Prostate gland (tissue), 2 donors: ENCODE measurements around the gene RAD51B.

Experiments used
- CTCF ChIP-seq, 4 experiments: fragments of 200-600 bp in 2 of 4; fragments of 450-650 bp in 2 of 4; sonication (generic) in 2 of 4; IDR thresholded peaks; 1 replicate in 3 of 4; 2 replicates in 1 of 4; pipeline ENCODE4 v1.5.1; 2016 to 2019; ENCODE audit warnings: antibody characterized with exemption in 4 of 4, mild to moderate bottlenecking in 2 of 4, moderate library complexity in 2 of 4
- POLR2AphosphoS5 ChIP-seq: sonication (generic); formaldehyde crosslinking; IDR thresholded peaks from one replicate; pipeline ENCODE4 v1.6.1; 2017; ENCODE audit warnings: antibody characterized with exemption

GRCh38 chr14:68051146-68051545 is 231.6 kb downstream of the RAD51B start:
- TF ChIP-seq CTCF (IDR thresholded peaks at IDR 0.05) (no peak), POLR2AphosphoS5 (no peak)
